Activated naive CD8-positive, alpha-beta T cell (primary cell): ENCODE data around the gene CDKAL1.

Experiments used
- H3K27ac Mint-ChIP-seq: one replicate; pipeline ENCODE4 v1.8.0; 2021; ENCODE audit warnings: mixed read lengths
- H3K27me3 Mint-ChIP-seq: one replicate; pipeline ENCODE4 v1.8.0; 2021; ENCODE audit warnings: mixed read lengths
- H3K36me3 Mint-ChIP-seq: one replicate; pipeline ENCODE4 v1.8.0; 2021; ENCODE audit warnings: mixed read lengths
- H3K4me1 Mint-ChIP-seq: one replicate; pipeline ENCODE4 v1.8.0; 2021; ENCODE audit warnings: low read depth, mixed read lengths
- H3K4me3 Mint-ChIP-seq: one replicate; pipeline ENCODE4 v1.8.0; 2021; ENCODE audit warnings: mild to moderate bottlenecking, mixed read lengths
- H3K9me3 Mint-ChIP-seq: one replicate; pipeline ENCODE4 v1.8.0; 2021; ENCODE audit warnings: low read depth, mixed read lengths

Gene CDKAL1

DNA sequence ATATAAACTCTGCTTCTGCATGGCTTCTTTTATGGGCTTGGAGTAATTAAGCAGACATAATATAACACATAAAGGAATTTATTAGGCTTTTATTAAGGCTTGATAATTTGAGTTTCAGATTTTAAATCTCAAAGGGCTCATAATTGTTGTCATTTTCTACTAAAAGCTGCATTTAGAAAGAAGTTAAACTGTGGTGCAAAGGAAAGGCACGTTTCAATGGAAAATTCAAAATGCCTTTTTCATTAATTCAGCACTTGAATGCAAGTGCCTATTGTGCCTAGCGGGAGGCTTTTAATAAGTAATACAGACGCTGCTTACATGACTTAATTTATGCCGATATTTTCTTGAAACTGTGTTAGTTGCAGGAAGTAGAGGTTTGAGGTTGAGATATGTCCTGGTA is 627.5 kb downstream of the CDKAL1 start:
- peaks cover 13% of the 10 kb centered on the region for H3K4me1 Mint-ChIP-seq
- H3K4me3 Mint-ChIP-seq = no peak overlapping the region
- peaks cover 16% of the 10 kb centered on the region for H3K36me3 Mint-ChIP-seq
- H3K9me3 Mint-ChIP-seq = no peaks in the 10 kb centered on the region
- H3K27ac Mint-ChIP-seq = no peak overlapping the region
- no peaks in the 10 kb centered on the region for H3K27me3 Mint-ChIP-seq

DNA sequence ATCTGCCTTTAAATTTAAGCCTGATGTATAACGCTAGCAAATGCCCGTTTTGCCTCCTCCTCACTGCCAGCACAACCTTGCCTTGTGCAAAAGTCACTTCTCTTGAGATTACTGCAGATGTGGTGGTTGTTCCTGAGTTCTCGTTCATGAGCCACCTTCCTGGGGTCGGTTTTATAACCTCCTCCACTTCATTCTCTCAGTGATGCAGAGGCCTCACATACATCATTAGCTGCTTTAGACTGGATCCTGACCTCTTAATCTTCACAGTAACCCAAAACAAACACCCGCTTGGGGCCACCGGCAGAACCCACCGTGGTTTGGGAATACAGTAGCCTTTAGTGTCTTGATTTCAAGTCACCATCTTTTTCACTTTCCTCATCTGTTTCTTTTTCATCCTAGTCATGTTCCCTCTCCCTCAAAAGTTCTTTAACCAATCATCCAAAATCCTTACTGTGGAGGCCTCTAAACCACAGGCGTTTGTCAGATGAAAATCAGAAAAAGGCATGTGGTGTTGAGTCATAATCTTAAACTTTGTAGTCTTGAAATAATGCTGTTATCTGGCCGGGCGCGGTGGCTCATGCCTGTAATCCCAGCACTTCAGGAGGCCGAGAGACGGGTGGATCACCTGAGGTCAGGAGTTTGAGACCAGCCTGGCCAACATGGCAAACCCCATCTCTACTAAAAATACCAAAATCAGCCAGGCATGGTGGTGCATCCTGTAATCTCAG is 629.0 kb downstream of the CDKAL1 start:
- Mint-ChIP-seq H3K27ac (no peak overlapping the region), H3K27me3 (no peaks in the 10 kb centered on the region), H3K4me3 (no peak overlapping the region), H3K4me1 (peaks cover 13% of the 10 kb centered on the region), H3K9me3 (no peaks in the 10 kb centered on the region), H3K36me3 (peaks cover 17% of the 10 kb centered on the region)

DNA sequence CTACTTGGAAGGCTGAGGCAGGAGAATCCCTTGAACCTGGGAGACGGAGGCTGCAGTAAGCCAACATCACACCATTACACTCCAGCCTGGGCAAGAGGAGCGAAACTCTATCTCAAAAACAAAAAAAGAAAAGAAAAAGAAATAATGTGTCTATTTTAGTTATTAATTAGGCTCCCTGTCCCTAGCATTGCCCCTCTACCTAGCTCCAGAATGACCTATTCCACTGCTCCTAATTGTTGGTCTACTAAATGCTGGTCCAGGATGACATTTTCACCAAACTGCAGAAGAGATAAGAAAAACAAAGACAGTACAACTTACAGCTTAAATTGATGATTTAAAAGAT is 629.6 kb downstream of the CDKAL1 start:
- peaks cover 19% of the 10 kb centered on the region for H3K36me3 Mint-ChIP-seq
- no peak overlapping the region for H3K4me3 Mint-ChIP-seq
- peaks cover 13% of the 10 kb centered on the region for H3K4me1 Mint-ChIP-seq
- no peaks in the 10 kb centered on the region for H3K27me3 Mint-ChIP-seq
- H3K9me3 Mint-ChIP-seq = no peaks in the 10 kb centered on the region
- H3K27ac Mint-ChIP-seq = no peak overlapping the region

DNA sequence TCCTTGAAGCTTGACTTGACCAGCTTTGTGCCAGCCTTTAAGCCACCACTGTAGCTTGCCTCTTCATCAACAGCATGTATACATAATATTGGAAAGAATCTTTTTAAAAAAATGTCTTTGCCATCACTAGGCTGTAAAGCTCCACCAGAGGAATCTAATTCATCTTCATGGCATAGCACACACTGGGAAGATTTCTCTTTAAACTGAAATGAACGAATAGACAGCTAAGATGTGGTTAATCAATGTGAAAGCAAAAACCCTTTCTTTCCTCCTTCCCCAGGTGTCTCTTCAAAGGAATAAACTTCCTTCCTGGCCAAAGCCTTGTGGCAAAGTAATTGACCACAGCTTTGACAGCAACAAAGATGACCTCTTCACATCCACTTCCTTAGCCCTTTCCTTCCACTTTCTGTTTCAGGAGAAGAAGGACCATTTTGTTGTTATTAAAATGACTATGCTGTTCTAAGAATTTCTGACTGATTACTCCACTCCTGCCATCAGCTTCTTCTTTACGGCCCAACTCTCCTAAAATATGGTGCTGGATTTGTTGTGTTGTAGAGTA is 630.6 kb downstream of the CDKAL1 start:
- peaks cover 13% of the 10 kb centered on the region for H3K4me1 Mint-ChIP-seq

DNA sequence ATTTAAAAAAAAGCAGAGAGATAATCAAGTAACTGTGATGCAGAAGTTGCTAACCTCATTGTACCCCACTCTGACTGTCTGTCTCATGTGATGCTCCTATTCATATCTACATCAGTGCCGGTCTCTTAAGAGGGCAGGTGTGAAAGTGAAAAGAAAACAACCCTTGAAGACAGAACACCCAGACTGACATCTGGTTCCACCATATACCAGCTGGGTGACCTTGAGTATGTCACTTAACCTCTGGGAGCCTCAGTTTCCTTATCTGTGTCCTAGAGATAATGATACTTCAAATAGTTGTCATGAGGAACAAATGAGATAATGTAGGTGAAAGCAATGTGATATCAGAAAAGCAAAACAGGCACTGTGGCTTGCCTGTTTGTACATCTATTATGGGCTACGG is 632.5 kb downstream of the CDKAL1 start:
- Mint-ChIP-seq H3K27ac (no peak overlapping the region), H3K4me3 (no peak overlapping the region), H3K9me3 (no peaks in the 10 kb centered on the region), H3K27me3 (no peaks in the 10 kb centered on the region), H3K4me1 (peaks cover 13% of the 10 kb centered on the region), H3K36me3 (peaks cover 19% of the 10 kb centered on the region)

More for the DNA sequence above, 630.6 kb downstream of the CDKAL1 start:
- Mint-ChIP-seq H3K9me3 (no peaks in the 10 kb centered on the region), H3K4me3 (no peak overlapping the region), H3K27ac (no peak overlapping the region), H3K36me3 (peaks cover 19% of the 10 kb centered on the region), H3K27me3 (no peaks in the 10 kb centered on the region)

DNA sequence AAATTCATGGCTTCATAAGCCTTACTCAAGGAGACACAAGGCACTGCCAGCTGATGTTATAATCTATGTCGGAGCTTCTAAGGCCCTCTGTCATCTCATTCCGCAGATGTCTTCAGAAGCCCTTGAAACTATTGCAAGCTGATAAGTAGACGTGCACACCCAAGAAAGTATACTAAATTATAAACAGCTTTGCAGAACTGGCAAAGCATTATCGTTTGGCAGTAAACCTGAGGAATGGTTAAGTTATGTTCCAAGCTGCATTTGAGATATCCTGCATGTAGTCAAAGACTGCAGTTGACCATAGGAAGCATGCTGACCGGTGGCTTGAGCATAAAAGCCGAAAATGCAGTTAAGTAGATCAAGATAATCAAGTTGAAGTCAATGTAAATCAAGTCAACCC is 633.5 kb downstream of the CDKAL1 start:
- Mint-ChIP-seq H3K27ac (no peak overlapping the region), H3K4me1 (peaks cover 10% of the 10 kb centered on the region), H3K9me3 (no peaks in the 10 kb centered on the region), H3K36me3 (peaks cover 19% of the 10 kb centered on the region), H3K27me3 (no peaks in the 10 kb centered on the region), H3K4me3 (no peak overlapping the region)

DNA sequence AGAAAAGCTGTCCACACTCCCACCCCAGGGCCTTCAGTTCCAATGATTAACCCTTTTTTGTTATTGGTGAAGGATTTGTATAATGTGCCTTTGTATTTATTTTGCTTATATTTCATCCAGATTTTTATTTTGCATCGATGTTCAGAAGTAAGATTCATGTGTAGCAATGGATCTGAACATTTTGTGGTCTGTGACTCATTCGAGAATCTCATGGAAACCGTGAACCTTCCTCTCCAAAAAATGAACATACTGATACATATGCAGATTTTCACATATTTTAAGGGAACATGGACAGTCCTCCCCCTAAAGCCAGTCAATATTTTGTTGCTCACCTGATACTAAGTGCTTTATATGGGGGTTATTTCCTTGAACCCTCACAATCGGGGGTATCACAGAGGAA is 637.5 kb downstream of the CDKAL1 start:
- Mint-ChIP-seq H3K27ac (no peak overlapping the region), H3K4me1 (no peaks in the 10 kb centered on the region), H3K27me3 (no peaks in the 10 kb centered on the region), H3K36me3 (peaks cover 5% of the 10 kb centered on the region), H3K9me3 (no peaks in the 10 kb centered on the region), H3K4me3 (no peak overlapping the region)

DNA sequence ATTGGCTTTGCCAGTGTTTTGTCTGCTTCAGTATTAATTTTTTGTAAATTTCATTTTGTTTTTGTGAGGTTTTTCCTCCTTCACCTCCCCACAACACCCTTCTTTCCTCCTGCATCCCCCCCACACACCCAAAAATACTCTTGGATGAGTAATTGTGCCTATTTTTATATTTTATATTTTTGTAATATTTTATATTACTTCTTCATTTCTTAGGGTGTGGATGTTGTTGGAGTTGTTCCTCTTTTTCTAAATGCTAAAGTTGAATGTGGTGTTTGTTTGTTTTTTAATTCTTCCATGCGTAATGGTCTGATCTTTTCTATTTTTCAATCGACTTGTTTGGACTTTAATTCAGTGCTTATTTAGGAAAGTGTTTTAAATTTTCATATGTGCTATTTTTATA is 638.8 kb downstream of the CDKAL1 start:
- Mint-ChIP-seq H3K27ac (no peak overlapping the region), H3K9me3 (no peaks in the 10 kb centered on the region), H3K4me1 (no peaks in the 10 kb centered on the region), H3K27me3 (no peaks in the 10 kb centered on the region), H3K36me3 (peaks cover 5% of the 10 kb centered on the region), H3K4me3 (no peak overlapping the region)

DNA sequence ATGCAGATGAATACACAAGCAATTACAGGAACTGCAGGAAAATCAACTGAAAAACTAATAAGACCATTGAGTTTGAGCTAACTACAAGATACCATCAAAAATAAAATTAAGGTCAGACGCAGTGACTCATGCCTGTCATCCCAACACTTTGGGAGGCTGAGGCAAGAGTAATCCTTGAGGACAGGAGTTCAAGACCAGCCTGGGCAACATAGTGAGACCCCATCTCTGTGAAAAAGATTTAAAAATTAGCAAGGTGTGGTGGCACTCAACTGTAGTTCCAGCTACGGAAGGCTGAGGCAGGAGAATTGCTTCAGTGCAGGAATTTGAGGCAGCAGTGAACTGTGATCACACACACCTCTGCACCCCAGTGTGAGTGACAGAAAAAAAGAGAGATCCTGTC is 639.4 kb downstream of the CDKAL1 start:
- Mint-ChIP-seq H3K4me1 (no peaks in the 10 kb centered on the region), H3K4me3 (no peak overlapping the region), H3K9me3 (no peaks in the 10 kb centered on the region), H3K36me3 (peaks cover 3% of the 10 kb centered on the region), H3K27me3 (no peaks in the 10 kb centered on the region), H3K27ac (no peak overlapping the region)

DNA sequence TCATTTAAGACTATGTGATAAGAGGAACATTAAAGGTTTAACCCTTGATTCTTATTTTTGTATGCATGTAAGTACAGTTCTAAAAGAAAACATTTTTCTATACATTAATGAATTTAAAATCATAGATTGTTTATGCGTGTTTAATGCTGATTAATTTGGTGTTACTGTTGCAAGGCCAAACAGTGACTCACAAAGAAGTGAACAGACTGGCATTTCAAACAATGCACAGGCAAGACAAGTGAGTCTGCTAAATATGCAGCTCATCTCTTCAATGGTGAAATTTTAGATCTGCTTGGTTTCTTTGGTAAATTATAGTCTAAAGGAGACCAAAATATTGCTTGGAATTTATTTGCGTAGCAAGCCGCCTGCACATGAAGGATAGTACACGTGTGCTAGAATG is 641.9 kb downstream of the CDKAL1 start:
- H3K36me3 Mint-ChIP-seq = peaks cover 15% of the 10 kb centered on the region
- no peak overlapping the region for H3K27ac Mint-ChIP-seq
- H3K4me3 Mint-ChIP-seq = no peak overlapping the region
- no peaks in the 10 kb centered on the region for H3K4me1 Mint-ChIP-seq
- no peaks in the 10 kb centered on the region for H3K9me3 Mint-ChIP-seq
- no peaks in the 10 kb centered on the region for H3K27me3 Mint-ChIP-seq

DNA sequence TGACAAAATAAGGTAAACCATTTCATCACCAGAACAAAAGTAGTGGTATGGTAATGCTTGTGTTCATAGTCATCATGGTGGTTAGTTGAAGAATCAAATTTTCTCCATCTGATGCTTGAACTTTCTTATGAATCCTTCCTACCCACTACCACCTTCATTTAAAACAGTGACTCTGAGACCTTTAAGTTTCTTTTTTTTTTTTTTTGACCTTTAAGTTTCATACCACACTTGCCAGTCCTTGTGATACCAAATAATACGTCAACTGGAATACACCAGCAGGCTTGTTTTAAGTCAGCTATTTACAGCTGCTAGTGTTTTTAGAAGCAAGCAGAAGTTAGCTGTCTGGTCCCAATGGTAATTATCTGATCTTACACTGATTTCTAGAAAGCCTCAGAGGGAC is 645.9 kb downstream of the CDKAL1 start:
- Mint-ChIP-seq H3K36me3 (peaks cover 18% of the 10 kb centered on the region), H3K27me3 (no peaks in the 10 kb centered on the region), H3K4me3 (no peak overlapping the region), H3K4me1 (no peaks in the 10 kb centered on the region), H3K9me3 (no peaks in the 10 kb centered on the region), H3K27ac (no peak overlapping the region)

DNA sequence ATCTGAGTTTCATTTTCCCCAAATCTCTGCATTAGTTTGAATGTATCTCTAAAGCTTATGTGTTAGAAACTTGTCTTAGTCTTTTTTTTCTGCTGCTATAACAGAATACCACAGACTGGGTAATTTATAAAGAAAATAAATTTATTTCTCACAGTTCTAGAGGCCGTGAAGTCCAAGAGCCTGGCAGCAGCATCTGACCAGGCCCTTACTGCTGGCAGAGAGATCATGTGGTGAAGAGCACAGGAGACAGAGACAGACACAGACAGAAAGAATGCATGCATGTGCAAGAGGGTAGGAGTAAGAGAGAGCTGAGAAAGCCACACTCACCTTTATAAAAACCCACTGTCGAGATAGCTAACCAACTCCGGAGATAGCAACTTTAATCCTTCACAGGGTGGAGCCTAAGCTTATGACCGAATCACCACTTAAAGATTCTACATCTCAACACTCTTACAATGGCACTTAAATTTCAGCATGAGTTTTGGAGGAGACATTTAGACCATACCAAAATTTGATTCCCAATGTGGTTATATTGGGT is 646.6 kb downstream of the CDKAL1 start:
- H3K4me3 Mint-ChIP-seq = no peak overlapping the region
- H3K27me3 Mint-ChIP-seq = no peaks in the 10 kb centered on the region
- no peaks in the 10 kb centered on the region for H3K9me3 Mint-ChIP-seq
- H3K27ac Mint-ChIP-seq = no peak overlapping the region
- H3K4me1 Mint-ChIP-seq = no peaks in the 10 kb centered on the region
- peaks cover 20% of the 10 kb centered on the region for H3K36me3 Mint-ChIP-seq

DNA sequence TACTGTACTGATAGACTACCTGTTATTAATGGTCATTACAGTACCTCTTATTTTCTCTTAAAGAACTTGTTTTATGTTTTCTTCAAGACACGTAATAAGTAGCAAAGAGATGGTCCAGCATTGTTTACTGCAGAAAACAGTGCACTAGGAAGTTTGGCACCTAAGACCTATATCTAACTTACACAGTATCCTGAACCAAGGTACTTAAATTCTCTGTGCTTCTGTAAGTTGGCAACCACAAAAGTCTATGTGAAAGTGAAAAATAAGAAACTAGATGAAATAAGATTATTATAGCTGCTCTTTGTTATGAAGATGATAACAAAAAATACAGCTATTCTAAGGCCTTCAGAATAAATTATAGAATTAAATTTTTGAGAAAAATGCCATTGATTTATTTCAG is 647.6 kb downstream of the CDKAL1 start:
- Mint-ChIP-seq H3K9me3 (no peaks in the 10 kb centered on the region), H3K4me3 (no peak overlapping the region), H3K27me3 (no peaks in the 10 kb centered on the region), H3K36me3 (peaks cover 20% of the 10 kb centered on the region), H3K4me1 (no peaks in the 10 kb centered on the region), H3K27ac (no peak overlapping the region)

DNA sequence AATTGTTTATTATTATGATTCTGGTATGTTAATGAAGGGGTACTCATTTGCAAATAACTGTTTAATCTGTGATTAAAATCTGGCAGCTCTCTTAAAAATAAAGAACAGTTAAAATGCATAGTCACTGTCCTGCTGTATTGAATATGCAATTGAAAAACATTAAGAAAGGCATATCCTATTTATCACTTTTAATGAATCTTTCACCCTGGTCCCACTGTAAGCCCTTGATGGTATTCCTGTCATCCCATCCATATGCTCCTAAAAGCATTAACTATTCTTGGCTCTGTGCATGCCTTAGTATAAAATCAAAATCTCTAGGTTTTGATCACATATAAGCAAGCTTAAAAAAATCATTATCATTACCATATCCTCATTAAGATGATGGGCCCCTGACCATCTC is 648.3 kb downstream of the CDKAL1 start:
- H3K36me3 Mint-ChIP-seq = peaks cover 20% of the 10 kb centered on the region
- H3K4me3 Mint-ChIP-seq = no peak overlapping the region
- H3K27ac Mint-ChIP-seq = no peak overlapping the region
- no peaks in the 10 kb centered on the region for H3K4me1 Mint-ChIP-seq
- no peaks in the 10 kb centered on the region for H3K27me3 Mint-ChIP-seq
- H3K9me3 Mint-ChIP-seq = no peaks in the 10 kb centered on the region

DNA sequence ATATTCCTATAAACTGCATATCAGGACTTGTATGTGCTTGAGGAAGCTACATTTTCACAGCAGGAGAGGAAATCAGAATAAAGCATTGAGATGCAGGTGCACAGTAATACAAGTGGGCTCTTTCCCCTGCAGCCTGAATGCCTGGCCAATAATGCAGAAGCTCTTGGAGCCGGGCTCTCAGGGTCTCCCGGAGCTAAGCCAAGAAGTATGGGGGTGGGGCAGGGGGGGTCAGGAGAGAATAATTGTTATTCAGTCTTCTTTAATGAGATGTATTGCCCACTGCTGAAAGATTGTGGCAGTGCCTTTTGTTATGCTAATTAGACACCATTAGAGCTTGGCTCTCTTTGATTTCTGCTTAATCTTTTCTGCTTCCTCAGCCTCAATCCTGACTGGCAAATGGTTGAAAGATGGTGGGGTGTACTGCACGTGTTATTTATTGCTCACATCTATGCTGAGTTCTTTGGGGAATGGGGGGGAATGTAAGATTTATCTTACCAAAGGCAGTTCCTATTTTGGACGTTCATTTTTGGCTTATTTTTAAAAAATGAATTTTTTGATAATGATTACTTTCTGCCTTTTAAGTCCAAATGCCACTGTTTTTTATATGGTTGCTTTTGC is 651.7 kb downstream of the CDKAL1 start:
- H3K27me3 Mint-ChIP-seq = no peaks in the 10 kb centered on the region
- H3K36me3 Mint-ChIP-seq = peaks cover 10% of the 10 kb centered on the region
- H3K4me1 Mint-ChIP-seq = peaks cover 3% of the 10 kb centered on the region
- H3K9me3 Mint-ChIP-seq = no peaks in the 10 kb centered on the region
- no peak overlapping the region for H3K4me3 Mint-ChIP-seq
- H3K27ac Mint-ChIP-seq = no peak overlapping the region
